ENCODE measurements around the gene UNC119B. TPM values are rescaled to one million over a fixed set of nuclear protein-coding genes. Genes with fewer than 3 reads are reported as not detected.
A peak's percentile ranks its signal among the peaks of the same experiment; 100 is the strongest.

Gene UNC119B
- polyA plus RNA-seq, 1 of the 3 experiments (the other 2 are of a cell fraction), result 23.6 TPM

DNA sequence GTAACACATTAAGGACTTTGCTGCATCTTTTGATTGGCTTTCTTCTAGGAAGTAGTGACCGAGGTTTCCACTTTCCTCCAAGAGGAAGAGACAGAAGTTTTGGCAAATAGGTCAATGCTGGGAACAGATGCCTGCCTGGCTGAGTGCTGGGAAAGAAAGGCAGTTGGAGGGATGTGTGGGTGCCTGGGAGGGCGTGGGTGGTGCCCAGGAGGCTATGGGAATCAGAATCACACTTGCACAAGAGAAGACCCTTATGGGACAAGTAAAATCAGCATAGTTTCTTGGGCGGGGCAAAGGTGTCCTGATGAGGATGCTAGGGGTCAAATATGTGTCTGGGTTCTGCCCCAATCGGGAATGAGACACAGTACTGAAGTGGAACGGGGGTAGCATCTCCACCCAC lies 14.5 kb downstream of the UNC119B start:
- Histone ChIP-seq H3K9ac (no peak overlapping the region), H3K4me1 (ENCODE audit: control insufficient read depth in 1 of 2, insufficient read depth in 2 of 2, low read depth in 1 of 2, low read length in 1 of 2) (peaks cover 5 to 36% of the 10 kb centered on the region in 2 experiments; a peak in 3 of 4 replicates), H3K27me3 (ENCODE audit: insufficient read depth) (no peaks in the 10 kb centered on the region), H3K79me2 (ENCODE audit: insufficient read depth) (no peaks in the 10 kb centered on the region), H3K4me3 (ENCODE audit: low read depth in 2 of 2, low read length in 1 of 2) (no peak overlapping the region), H3K9me3 (no peaks in the 10 kb centered on the region), H3K36me3 (replicated peaks in 1 of 2; ENCODE audit: control insufficient read depth in 1 of 2, insufficient read depth in 2 of 2, low read length in 1 of 2) (peaks cover 38 to 39% of the 10 kb centered on the region in 2 experiments), H3K9me2 (no peaks in the 10 kb centered on the region), H3F3A (replicated peaks; ENCODE audit: insufficient read depth) (no peaks in the 10 kb centered on the region), H2AFZ (ENCODE audit: low read depth) (no peak overlapping the region), H4K20me1 (ENCODE audit: insufficient read depth) (no peaks in the 10 kb centered on the region), H3K4me2 (no peak overlapping the region), H3K27ac (ENCODE audit: low read depth in 2 of 2, low read length in 1 of 2) (no peak overlapping the region)
- ChIA-PET CTCF (interaction anchor here (0.8 to 1.6 kb wide), 6 partner anchors 10 to 247 kb away, joined by 3 to 8 read pairs (median 4); no protein-coding TSS in a partner anchor), POLR2A (no interaction called here)
- no peak for DNase-seq
- TF ChIP-seq CHD2 (IDR thresholded peaks at IDR 0.05; ENCODE audit: low read length, partially characterized antibody), result no peak
- TF ChIP-seq GATA2 (CRISPR knock-in tag; IDR thresholded peaks at IDR 0.05), result no peak
- WGBS (ENCODE audit: low lambda C conversion rate), result 75% methylated on average over 5 of the region's 5 CpGs

GRCh38 chr12:120725151-120725658 lies 14.9 kb downstream of the UNC119B start:
- no peaks in the 10 kb centered on the region for H3F3A ChIP-seq (replicated peaks; ENCODE audit: insufficient read depth)
- no peak for DNase-seq
- ChIA-PET POLR2A (no interaction called here), CTCF (interaction anchor here (0.8 to 1.6 kb wide), 6 partner anchors 11 to 246 kb away, joined by 3 to 8 read pairs (median 4); no protein-coding TSS in a partner anchor)
- H3K27ac ChIP-seq (ENCODE audit: low read depth in 2 of 2, low read length in 1 of 2), result no peak overlapping the region
- no peaks in the 10 kb centered on the region for H3K9me3 ChIP-seq
- H3K4me1 ChIP-seq (ENCODE audit: control insufficient read depth in 1 of 2, insufficient read depth in 2 of 2, low read depth in 1 of 2, low read length in 1 of 2), result peaks cover 5 to 31% of the 10 kb centered on the region in 2 experiments; a peak in 3 of 4 replicates
- peak overlapping the region; percentile 60 for H3K4me3 ChIP-seq (ENCODE audit: low read depth in 2 of 2, low read length in 1 of 2)
- H3K4me2 ChIP-seq, result peak overlapping the region; percentile 94
- H3K9me2 ChIP-seq, result no peaks in the 10 kb centered on the region
- 63% methylated on average over 14 of the region's 14 CpGs for WGBS (ENCODE audit: low lambda C conversion rate)
- peak overlapping the region; percentile 78 for H2AFZ ChIP-seq (ENCODE audit: low read depth)
- no peaks in the 10 kb centered on the region for H4K20me1 ChIP-seq (ENCODE audit: insufficient read depth)
- peaks cover 34% of the 10 kb centered on the region in 2 experiments for H3K36me3 ChIP-seq (replicated peaks in 1 of 2; ENCODE audit: control insufficient read depth in 1 of 2, insufficient read depth in 2 of 2, low read length in 1 of 2)
- peak overlapping the region; percentile 49; the same call in 1 of the 2 replicates for H3K9ac ChIP-seq
- TF ChIP-seq PBX3 (IDR thresholded peaks at IDR 0.05), result no peak
- TF ChIP-seq, protein P1, sequence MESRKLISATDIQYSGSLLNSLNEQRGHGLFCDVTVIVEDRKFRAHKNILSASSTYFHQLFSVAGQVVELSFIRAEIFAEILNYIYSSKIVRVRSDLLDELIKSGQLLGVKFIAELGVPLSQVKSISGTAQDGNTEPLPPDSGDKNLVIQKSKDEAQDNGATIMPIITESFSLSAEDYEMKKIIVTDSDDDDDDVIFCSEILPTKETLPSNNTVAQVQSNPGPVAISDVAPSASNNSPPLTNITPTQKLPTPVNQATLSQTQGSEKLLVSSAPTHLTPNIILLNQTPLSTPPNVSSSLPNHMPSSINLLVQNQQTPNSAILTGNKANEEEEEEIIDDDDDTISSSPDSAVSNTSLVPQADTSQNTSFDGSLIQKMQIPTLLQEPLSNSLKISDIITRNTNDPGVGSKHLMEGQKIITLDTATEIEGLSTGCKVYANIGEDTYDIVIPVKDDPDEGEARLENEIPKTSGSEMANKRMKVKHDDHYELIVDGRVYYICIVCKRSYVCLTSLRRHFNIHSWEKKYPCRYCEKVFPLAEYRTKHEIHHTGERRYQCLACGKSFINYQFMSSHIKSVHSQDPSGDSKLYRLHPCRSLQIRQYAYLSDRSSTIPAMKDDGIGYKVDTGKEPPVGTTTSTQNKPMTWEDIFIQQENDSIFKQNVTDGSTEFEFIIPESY (IDR thresholded peaks at IDR 0.05; ENCODE audit: borderline replicate concordance, low read depth), result no peak
- no peak for TF ChIP-seq RXRA (IDR thresholded peaks at IDR 0.05; ENCODE audit: borderline replicate concordance, low read depth)
- no peak for TF ChIP-seq USF2 (IDR thresholded peaks at IDR 0.05; ENCODE audit: borderline replicate concordance, low read depth, low read length)
- TF ChIP-seq ELF1 (IDR thresholded peaks at IDR 0.05), result no peak
- no peak for TF ChIP-seq YY1 (IDR thresholded peaks at IDR 0.05; ENCODE audit: low read depth)
- TF ChIP-seq POLR2AphosphoS5 (IDR thresholded peaks at IDR 0.05; ENCODE audit: low read depth, low read length), result no peak
- no peak for TF ChIP-seq RAD21 (IDR thresholded peaks at IDR 0.05; ENCODE audit: low read length)
- no peak for TF ChIP-seq MAX (IDR thresholded peaks at IDR 0.05; ENCODE audit: low read depth)
- no peak for TF ChIP-seq TAF1 (IDR thresholded peaks at IDR 0.05; ENCODE audit: borderline replicate concordance, low read depth, low read length)
- no peak for TF ChIP-seq FOSL2 (IDR thresholded peaks at IDR 0.05; ENCODE audit: borderline replicate concordance, low read depth)
- no peak for TF ChIP-seq SIN3A (IDR thresholded peaks at IDR 0.05; ENCODE audit: borderline replicate concordance, low read depth, low read length)
- TF ChIP-seq GATA2 (CRISPR knock-in tag; IDR thresholded peaks at IDR 0.05), result no peak
- TF ChIP-seq JUND (IDR thresholded peaks at IDR 0.05), result no peak
- TF ChIP-seq MEF2A (IDR thresholded peaks at IDR 0.05; ENCODE audit: borderline replicate concordance, low read depth), result no peak
- no peak for TF ChIP-seq EP300 (IDR thresholded peaks at IDR 0.05; ENCODE audit: borderline replicate concordance in 1 of 2, low read depth in 1 of 2, low read length in 1 of 2)
- H3K79me2 ChIP-seq (ENCODE audit: insufficient read depth), result no peaks in the 10 kb centered on the region
- no peaks in the 10 kb centered on the region for H3K27me3 ChIP-seq (ENCODE audit: insufficient read depth)
